ENCODE data around the gene IFI30. TPM values are rescaled to one million over a fixed set of nuclear protein-coding genes. Genes with fewer than 3 reads are reported as not detected.

Gene IFI30
- total and polyA plus RNA-seq, 2 experiments from 2014 or later: 27.4 to 34.4 TPM

DNA sequence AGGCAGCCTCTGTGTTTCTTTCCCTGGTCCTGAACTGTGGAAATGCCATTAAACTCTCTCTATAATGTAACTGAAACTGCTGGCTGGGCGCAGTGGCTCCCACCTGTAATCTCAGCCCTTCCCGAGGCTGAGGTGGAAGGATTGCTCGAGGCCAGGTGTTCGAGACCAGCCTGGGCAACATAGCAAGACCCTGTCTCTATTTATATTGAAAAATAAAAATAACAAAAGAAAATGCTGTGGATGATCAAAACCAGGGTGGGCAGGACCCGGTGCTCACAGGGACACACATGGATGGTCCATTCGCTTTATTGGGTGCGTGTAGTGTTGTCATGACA lies 22.9 kb downstream of the IFI30 start:
- Mint-ChIP-seq H3K4me1 (peaks cover 18% of the 10 kb centered on the region; the same call in 2 of the 3 replicates), H3K27ac (no peak overlapping the region), H3K4me3 (no peak overlapping the region), H3K27me3 (ENCODE audit: insufficient read depth, low read depth, poor library complexity) (peaks cover 22% of the 10 kb centered on the region), H3K9me3 (peaks cover 4% of the 10 kb centered on the region; the same call in 1 of the 3 replicates), H3K36me3 (ENCODE audit: low read depth) (peaks cover 35% of the 10 kb centered on the region)
- no peak overlapping the region for H3K4me2 ChIP-seq
- no peak overlapping the region for H2AFZ ChIP-seq
- DNase-seq (ENCODE audit: low spot score): no peak
- H3K27me3 ChIP-seq (ENCODE audit: insufficient read depth): no peaks in the 10 kb centered on the region
- no peak overlapping the region for H3K4me3 ChIP-seq
- H3K36me3 ChIP-seq (ENCODE audit: insufficient read depth): peaks cover 11% of the 10 kb centered on the region; the same call in 1 of the 2 replicates
- H4K20me1 ChIP-seq (replicated peaks; ENCODE audit: insufficient read depth): peaks cover 19% of the 10 kb centered on the region
- H3K9me2 ChIP-seq (ENCODE audit: insufficient read depth): no peaks in the 10 kb centered on the region
- H3K4me1 ChIP-seq (ENCODE audit: insufficient read depth): peaks cover 11% of the 10 kb centered on the region; the same call in 1 of the 2 replicates
- ATAC-seq: no peak
- H3F3A ChIP-seq (replicated peaks; ENCODE audit: low read depth): peaks cover 20% of the 10 kb centered on the region; the same call in 1 of the 2 replicates
- peaks cover 6% of the 10 kb centered on the region for H3K79me2 ChIP-seq (replicated peaks; ENCODE audit: insufficient read depth)
- TF ChIP-seq NANOG (IDR thresholded peaks at IDR 0.05; ENCODE audit: borderline replicate concordance): no peak
- TF ChIP-seq, protein P1, sequence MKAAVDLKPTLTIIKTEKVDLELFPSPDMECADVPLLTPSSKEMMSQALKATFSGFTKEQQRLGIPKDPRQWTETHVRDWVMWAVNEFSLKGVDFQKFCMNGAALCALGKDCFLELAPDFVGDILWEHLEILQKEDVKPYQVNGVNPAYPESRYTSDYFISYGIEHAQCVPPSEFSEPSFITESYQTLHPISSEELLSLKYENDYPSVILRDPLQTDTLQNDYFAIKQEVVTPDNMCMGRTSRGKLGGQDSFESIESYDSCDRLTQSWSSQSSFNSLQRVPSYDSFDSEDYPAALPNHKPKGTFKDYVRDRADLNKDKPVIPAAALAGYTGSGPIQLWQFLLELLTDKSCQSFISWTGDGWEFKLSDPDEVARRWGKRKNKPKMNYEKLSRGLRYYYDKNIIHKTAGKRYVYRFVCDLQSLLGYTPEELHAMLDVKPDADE (IDR thresholded peaks at IDR 0.05): no peak
- no peak for TF ChIP-seq STAT1 (IDR thresholded peaks at IDR 0.05; ENCODE audit: unreplicated experiment)
- no peak for TF ChIP-seq ZNF331 (CRISPR knock-in tag; IDR thresholded peaks at IDR 0.05; ENCODE audit: low read depth)
- no peak for TF ChIP-seq POLR2AphosphoS5 (IDR thresholded peaks at IDR 0.05; ENCODE audit: low read depth)
- no peak for TF ChIP-seq ZNF114 (CRISPR knock-in tag; IDR thresholded peaks at IDR 0.05)
- TF ChIP-seq, protein P2, sequence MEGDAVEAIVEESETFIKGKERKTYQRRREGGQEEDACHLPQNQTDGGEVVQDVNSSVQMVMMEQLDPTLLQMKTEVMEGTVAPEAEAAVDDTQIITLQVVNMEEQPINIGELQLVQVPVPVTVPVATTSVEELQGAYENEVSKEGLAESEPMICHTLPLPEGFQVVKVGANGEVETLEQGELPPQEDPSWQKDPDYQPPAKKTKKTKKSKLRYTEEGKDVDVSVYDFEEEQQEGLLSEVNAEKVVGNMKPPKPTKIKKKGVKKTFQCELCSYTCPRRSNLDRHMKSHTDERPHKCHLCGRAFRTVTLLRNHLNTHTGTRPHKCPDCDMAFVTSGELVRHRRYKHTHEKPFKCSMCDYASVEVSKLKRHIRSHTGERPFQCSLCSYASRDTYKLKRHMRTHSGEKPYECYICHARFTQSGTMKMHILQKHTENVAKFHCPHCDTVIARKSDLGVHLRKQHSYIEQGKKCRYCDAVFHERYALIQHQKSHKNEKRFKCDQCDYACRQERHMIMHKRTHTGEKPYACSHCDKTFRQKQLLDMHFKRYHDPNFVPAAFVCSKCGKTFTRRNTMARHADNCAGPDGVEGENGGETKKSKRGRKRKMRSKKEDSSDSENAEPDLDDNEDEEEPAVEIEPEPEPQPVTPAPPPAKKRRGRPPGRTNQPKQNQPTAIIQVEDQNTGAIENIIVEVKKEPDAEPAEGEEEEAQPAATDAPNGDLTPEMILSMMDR (conservative IDR thresholded peaks at IDR 0.05; ENCODE audit: low read depth in 2 of 2): no peak
- no peak for TF ChIP-seq JUNB (IDR thresholded peaks at IDR 0.05; ENCODE audit: unreplicated experiment)
- no peak for TF ChIP-seq CREB1 (CRISPR knock-in tag; IDR thresholded peaks at IDR 0.05; ENCODE audit: low read depth)
- no peak for TF ChIP-seq EZH2phosphoT487 (IDR thresholded peaks at IDR 0.05; ENCODE audit: unreplicated experiment)
- TF ChIP-seq, protein P3, sequence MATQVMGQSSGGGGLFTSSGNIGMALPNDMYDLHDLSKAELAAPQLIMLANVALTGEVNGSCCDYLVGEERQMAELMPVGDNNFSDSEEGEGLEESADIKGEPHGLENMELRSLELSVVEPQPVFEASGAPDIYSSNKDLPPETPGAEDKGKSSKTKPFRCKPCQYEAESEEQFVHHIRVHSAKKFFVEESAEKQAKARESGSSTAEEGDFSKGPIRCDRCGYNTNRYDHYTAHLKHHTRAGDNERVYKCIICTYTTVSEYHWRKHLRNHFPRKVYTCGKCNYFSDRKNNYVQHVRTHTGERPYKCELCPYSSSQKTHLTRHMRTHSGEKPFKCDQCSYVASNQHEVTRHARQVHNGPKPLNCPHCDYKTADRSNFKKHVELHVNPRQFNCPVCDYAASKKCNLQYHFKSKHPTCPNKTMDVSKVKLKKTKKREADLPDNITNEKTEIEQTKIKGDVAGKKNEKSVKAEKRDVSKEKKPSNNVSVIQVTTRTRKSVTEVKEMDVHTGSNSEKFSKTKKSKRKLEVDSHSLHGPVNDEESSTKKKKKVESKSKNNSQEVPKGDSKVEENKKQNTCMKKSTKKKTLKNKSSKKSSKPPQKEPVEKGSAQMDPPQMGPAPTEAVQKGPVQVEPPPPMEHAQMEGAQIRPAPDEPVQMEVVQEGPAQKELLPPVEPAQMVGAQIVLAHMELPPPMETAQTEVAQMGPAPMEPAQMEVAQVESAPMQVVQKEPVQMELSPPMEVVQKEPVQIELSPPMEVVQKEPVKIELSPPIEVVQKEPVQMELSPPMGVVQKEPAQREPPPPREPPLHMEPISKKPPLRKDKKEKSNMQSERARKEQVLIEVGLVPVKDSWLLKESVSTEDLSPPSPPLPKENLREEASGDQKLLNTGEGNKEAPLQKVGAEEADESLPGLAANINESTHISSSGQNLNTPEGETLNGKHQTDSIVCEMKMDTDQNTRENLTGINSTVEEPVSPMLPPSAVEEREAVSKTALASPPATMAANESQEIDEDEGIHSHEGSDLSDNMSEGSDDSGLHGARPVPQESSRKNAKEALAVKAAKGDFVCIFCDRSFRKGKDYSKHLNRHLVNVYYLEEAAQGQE (IDR thresholded peaks at IDR 0.05; ENCODE audit: unreplicated experiment): no peak
- H3K27ac ChIP-seq (ENCODE audit: low read depth): no peak overlapping the region

Measured in GM23338 (cell line).